CD4-positive, alpha-beta T cell treated with Interleukin-21 for 1 hour (primary cell): ENCODE data around the gene DEFB123.
"Not testable (repeated sequence)": the region's sequence is repeated elsewhere in the genome, so short reads cannot be mapped to it uniquely, and the experiment has no call there.

Experiments used
- DNase-seq: peaks from one replicate; pipeline ENCODE4 v3.0.0-alpha.2; 2020

The DEFB123 gene

GRCh38 chr20:31440012-31440659, at the start of gene DEFB123:
Gene DEFB123 (plus strand): TSS chr20:31440632. CDS start chr20:31440699, 67 bp downstream.
- no peak for DNase-seq

DNA sequence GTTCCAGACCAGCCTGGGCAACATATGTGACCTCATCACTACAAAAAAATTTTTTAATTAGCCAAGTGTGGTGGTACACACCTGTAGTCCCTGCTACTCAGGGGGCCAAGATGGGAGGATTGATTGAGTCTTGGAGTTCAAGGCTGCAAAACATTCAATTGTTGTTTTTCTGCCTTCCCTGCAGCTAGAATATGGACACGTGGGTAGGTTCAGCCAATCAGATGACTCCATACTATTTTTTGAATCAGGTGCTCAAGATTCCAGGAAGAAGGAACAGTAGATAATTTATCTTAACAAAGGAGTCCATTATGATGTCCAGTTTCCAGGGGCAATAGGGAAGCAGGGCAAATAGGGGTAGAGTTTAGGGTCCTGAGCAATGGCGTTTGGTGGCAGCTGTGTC, 47.6 kb upstream of the DEFB123 start:
- DNase-seq, result no peak

- DNase-seq, result no peak
These were observed 45.5 kb upstream of the DEFB123 start for GRCh38 chr20:31394900-31395299.

GRCh38 chr20:31403886-31404285, 36.5 kb upstream of the DEFB123 start:
- DNase-seq, result no peak

- no peak for DNase-seq
These were observed 34.3 kb upstream of the DEFB123 start, which contains the start of gene DEFB121 for GRCh38 chr20:31406115-31406514. Gene DEFB121 (minus strand): TSS chr20:31406215. CDS start chr20:31406152, 63 bp downstream.

- DNase-seq, result no peak
These were observed 30.4 kb upstream of the DEFB123 start for GRCh38 chr20:31410011-31410410.

- DNase-seq, result no peak
These were observed 26.1 kb upstream of the DEFB123 start for GRCh38 chr20:31414381-31414780.

GRCh38 chr20:31415653-31416052, 24.8 kb upstream of the DEFB123 start:
- no peak for DNase-seq

GRCh38 chr20:31418307-31418706, 22.1 kb upstream of the DEFB123 start:
- DNase-seq, result no peak

GRCh38 chr20:31425797-31426196, 14.6 kb upstream of the DEFB123 start:
- DNase-seq, result no peak

- not testable (repeated sequence) for DNase-seq
These were observed 13.4 kb upstream of the DEFB123 start for GRCh38 chr20:31426891-31427551.

GRCh38 chr20:31427576-31427975, 12.9 kb upstream of the DEFB123 start:
- DNase-seq, result not testable (repeated sequence)

- DNase-seq, result no peak
These were observed 9.8 kb upstream of the DEFB123 start for GRCh38 chr20:31430568-31431115.

GRCh38 chr20:31446084-31446819, 5.8 kb downstream of the DEFB123 start:
- no peak for DNase-seq

GRCh38 chr20:31449511-31450414, 9.3 kb downstream of the DEFB123 start:
- DNase-seq, result no peak

- no peak for DNase-seq
These were observed 12.1 kb downstream of the DEFB123 start for GRCh38 chr20:31452575-31452974.

GRCh38 chr20:31454361-31454760, 13.9 kb downstream of the DEFB123 start:
- no peak for DNase-seq

DNA sequence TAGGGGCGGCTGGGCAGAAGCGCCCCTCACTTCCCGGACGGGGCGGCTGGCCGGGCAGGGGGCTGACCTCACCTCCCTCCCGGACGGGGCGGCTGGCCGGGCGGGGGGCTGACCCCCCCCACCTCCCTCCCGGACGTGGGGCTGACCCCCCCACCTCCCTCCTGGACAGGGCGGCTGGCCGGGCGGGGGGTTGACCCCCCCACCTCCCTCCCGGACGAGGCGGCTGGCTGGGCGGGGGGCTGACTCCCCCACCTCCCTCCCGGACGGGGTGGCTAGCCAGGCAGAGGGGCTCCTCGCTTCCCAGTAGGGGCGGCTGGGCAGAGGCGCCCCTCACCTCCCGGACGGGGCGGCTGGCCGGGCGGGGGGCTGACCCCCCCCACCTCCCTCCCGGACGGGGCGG, 30.5 kb downstream of the DEFB123 start:
- DNase-seq, result not testable (repeated sequence)

DNA sequence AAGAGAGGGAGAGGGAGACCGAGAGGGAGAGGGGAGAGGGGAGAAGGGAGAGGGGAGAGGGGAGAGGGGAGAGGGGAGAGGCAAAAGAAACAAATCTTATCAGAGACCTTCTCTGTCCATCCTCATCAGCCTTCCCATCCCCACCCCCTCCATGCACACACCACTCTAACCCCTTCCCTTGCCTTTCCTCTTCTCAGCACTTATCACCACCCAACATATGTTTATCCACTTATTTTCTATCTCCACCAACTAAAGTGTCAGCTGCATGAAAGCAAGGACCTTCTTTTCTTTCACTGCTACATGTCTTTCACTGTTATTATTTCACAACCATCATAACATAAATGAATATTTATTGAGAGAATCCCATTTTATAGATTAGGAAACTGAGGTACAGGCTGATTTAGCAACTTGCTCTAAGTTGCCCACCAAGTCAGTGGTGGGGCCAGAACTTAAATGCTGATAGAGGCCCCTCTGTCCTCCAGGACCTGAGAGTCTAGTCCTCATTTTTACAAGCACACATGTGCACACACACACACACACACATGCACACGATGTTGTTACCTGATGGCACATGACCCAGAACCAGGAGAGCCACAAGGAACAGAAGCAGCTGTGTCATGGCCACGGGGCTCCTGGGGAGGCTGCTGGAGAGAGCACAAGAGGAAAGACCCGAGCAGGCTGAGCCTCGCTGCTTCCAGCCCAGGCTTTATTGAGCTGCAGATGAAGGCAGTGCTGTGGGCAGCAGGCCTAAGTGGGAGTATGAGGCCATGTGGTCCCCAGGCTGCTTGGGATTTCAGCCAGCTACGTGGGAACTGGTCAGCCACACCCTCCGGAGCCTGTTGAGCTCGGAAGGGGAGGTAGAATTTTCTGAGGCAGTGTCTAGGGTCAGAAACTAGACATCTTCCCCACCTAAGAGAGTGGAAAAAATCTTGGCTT, 32.2 kb downstream of the DEFB123 start:
- no peak for DNase-seq

- DNase-seq, result no peak
These were observed 33.1 kb downstream of the DEFB123 start for GRCh38 chr20:31473331-31474096.

- no peak for DNase-seq
These were observed 33.6 kb downstream of the DEFB123 start for GRCh38 chr20:31474097-31474436.
